Measurements from ENCODE around the gene ARHGEF17. TPM values are rescaled to one million over a fixed set of nuclear protein-coding genes. Genes with fewer than 3 reads are reported as not detected.

Gene ARHGEF17
- total and polyA plus RNA-seq, 2 donors (not counting 1 experiment from before 2014, with no cell fraction given): 42.8 to 43.1 TPM

DNA sequence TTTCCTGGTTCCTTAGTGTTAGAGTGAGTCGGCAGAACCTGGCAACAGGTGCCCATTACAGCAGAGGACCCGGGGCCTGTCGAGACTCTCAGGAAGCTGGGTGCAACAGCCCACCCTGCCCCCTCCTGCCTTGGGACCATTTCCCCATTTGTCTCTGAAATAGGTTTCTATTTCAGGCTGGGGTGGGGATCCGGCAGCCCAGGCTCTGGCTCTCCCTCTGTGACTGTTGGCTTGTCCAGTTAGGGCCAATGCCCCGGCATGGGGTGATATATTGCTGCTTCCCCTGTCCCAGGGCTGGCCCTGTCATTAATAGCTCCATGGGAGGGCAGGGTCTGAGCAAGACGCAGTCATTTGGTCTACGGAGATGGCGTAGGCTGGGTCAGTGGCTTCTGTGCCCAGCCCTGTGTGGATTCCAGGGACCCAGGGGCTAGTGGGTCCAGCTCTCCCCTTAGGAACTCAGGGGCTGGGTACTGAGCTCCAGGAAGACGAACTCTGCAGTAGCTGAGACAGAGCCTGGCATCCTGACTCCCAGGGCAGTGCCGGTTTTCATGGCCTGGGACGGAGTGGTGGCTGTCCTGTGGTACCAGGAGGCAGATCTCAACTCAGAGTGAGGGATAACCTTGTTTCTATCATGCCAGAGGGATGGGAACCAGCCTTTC, 33.2 kb upstream of the ARHGEF17 start:
- H3K27me3 ChIP-seq (ENCODE audit: control insufficient read depth, insufficient read depth, low read length): peaks cover 6% of the 10 kb centered on the region
- no peaks in the 10 kb centered on the region for H3K36me3 ChIP-seq (ENCODE audit: control insufficient read depth, insufficient read depth, low read length)
- no peak for TF ChIP-seq EZH2 (IDR thresholded peaks at IDR 0.05; ENCODE audit: low read length, missing control alignments)
- TF ChIP-seq, protein P1, sequence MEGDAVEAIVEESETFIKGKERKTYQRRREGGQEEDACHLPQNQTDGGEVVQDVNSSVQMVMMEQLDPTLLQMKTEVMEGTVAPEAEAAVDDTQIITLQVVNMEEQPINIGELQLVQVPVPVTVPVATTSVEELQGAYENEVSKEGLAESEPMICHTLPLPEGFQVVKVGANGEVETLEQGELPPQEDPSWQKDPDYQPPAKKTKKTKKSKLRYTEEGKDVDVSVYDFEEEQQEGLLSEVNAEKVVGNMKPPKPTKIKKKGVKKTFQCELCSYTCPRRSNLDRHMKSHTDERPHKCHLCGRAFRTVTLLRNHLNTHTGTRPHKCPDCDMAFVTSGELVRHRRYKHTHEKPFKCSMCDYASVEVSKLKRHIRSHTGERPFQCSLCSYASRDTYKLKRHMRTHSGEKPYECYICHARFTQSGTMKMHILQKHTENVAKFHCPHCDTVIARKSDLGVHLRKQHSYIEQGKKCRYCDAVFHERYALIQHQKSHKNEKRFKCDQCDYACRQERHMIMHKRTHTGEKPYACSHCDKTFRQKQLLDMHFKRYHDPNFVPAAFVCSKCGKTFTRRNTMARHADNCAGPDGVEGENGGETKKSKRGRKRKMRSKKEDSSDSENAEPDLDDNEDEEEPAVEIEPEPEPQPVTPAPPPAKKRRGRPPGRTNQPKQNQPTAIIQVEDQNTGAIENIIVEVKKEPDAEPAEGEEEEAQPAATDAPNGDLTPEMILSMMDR (conservative IDR thresholded peaks at IDR 0.05 in 1 of 2, IDR thresholded peaks at IDR 0.05 in 1 of 2; ENCODE audit: low read depth in 1 of 2, low read length in 2 of 2): no peak
- no peaks in the 10 kb centered on the region for H3K9me3 ChIP-seq (ENCODE audit: control insufficient read depth, insufficient read depth, low read depth, low read length)
- no peaks in the 10 kb centered on the region for H3K79me2 ChIP-seq (ENCODE audit: control insufficient read depth, insufficient read depth, low read length)
- H4K20me1 ChIP-seq (ENCODE audit: control insufficient read depth, extremely low read depth, insufficient read depth, low read length): no peaks in the 10 kb centered on the region
- H3K4me2 ChIP-seq (ENCODE audit: extremely low read depth, insufficient read depth, low read length): no peak overlapping the region
- no peak for DNase-seq (ENCODE audit: low read depth in 2 of 2)
- no peaks in the 10 kb centered on the region for H3K4me1 ChIP-seq (ENCODE audit: control insufficient read depth, extremely low read depth, insufficient read depth, low read length)
- no peak overlapping the region for H3K4me3 ChIP-seq (replicated peaks in 1 of 4; ENCODE audit: control extremely low read depth in 1 of 4, insufficient read depth in 1 of 4, low read depth in 3 of 4, low read length in 4 of 4)
- no peak overlapping the region for H3K9ac ChIP-seq (ENCODE audit: insufficient read depth, low read length)
- H3K27ac ChIP-seq (ENCODE audit: insufficient read depth, low read length): no peak overlapping the region
- H2AFZ ChIP-seq (ENCODE audit: low read length): no peak overlapping the region

DNA sequence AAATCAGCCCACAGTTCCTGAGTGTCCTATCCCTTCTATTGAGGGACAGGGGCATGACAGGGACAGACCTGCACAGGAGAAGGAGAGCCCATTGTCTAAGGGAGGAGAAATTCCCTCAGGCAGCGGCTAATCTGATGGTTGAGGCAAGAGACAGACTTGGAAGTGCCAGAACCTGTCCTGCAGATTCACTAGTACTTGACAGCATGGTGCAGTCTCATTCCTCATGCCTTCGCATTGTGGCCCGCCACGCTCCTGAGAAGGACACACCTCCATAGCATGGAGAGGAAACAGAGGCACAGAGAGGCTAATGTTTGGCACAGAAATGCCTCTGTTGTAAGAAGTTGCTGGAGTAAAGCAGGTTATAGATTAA, 32.7 kb upstream of the ARHGEF17 start:
- H3K9me3 ChIP-seq (ENCODE audit: control insufficient read depth, insufficient read depth, low read depth, low read length): no peaks in the 10 kb centered on the region
- no peak overlapping the region for H3K27ac ChIP-seq (ENCODE audit: insufficient read depth, low read length)
- H4K20me1 ChIP-seq (ENCODE audit: control insufficient read depth, extremely low read depth, insufficient read depth, low read length): no peaks in the 10 kb centered on the region
- H3K4me3 ChIP-seq (replicated peaks in 1 of 4; ENCODE audit: control extremely low read depth in 1 of 4, insufficient read depth in 1 of 4, low read depth in 3 of 4, low read length in 4 of 4): no peak overlapping the region
- no peak overlapping the region for H3K4me2 ChIP-seq (ENCODE audit: extremely low read depth, insufficient read depth, low read length)
- no peak overlapping the region for H3K9ac ChIP-seq (ENCODE audit: insufficient read depth, low read length)
- no peak for DNase-seq (ENCODE audit: low read depth in 2 of 2)
- no peaks in the 10 kb centered on the region for H3K79me2 ChIP-seq (ENCODE audit: control insufficient read depth, insufficient read depth, low read length)
- peaks cover 6% of the 10 kb centered on the region for H3K27me3 ChIP-seq (ENCODE audit: control insufficient read depth, insufficient read depth, low read length)
- H3K36me3 ChIP-seq (ENCODE audit: control insufficient read depth, insufficient read depth, low read length): no peaks in the 10 kb centered on the region
- TF ChIP-seq EZH2 (IDR thresholded peaks at IDR 0.05; ENCODE audit: low read length, missing control alignments): no peak
- TF ChIP-seq, protein P1 (conservative IDR thresholded peaks at IDR 0.05 in 1 of 2, IDR thresholded peaks at IDR 0.05 in 1 of 2; ENCODE audit: low read depth in 1 of 2, low read length in 2 of 2): no peak
- no peak overlapping the region for H2AFZ ChIP-seq (ENCODE audit: low read length)
- no peaks in the 10 kb centered on the region for H3K4me1 ChIP-seq (ENCODE audit: control insufficient read depth, extremely low read depth, insufficient read depth, low read length)

DNA sequence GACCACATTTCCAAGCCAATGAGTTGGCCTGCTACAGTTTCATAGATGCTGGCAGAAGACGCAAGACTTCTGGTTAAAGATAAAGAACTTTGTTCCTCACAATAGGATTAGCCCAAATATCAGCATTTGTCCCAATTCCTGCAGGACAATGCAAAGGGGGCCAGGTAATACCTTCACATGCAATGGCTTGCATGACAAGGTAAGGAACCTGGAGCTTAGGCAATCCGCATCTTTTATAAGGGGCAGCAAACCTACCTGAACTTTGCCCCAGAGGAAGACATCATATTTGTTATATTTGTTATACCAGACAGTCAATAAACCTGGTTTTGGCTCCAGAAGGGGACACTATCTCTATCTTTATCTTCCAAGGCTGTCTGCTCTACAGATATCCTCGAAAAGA, 30.6 kb upstream of the ARHGEF17 start:
- Histone ChIP-seq H3K9me3 (ENCODE audit: control insufficient read depth, insufficient read depth, low read depth, low read length) (no peaks in the 10 kb centered on the region), H4K20me1 (ENCODE audit: control insufficient read depth, extremely low read depth, insufficient read depth, low read length) (no peaks in the 10 kb centered on the region), H3K4me3 (replicated peaks in 1 of 4; ENCODE audit: control extremely low read depth in 1 of 4, insufficient read depth in 1 of 4, low read depth in 3 of 4, low read length in 4 of 4) (no peak overlapping the region), H3K27ac (ENCODE audit: insufficient read depth, low read length) (no peak overlapping the region), H2AFZ (ENCODE audit: low read length) (no peak overlapping the region), H3K4me1 (ENCODE audit: control insufficient read depth, extremely low read depth, insufficient read depth, low read length) (no peaks in the 10 kb centered on the region), H3K4me2 (ENCODE audit: extremely low read depth, insufficient read depth, low read length) (no peak overlapping the region), H3K36me3 (ENCODE audit: control insufficient read depth, insufficient read depth, low read length) (no peaks in the 10 kb centered on the region), H3K79me2 (ENCODE audit: control insufficient read depth, insufficient read depth, low read length) (no peaks in the 10 kb centered on the region), H3K27me3 (ENCODE audit: control insufficient read depth, insufficient read depth, low read length) (peaks cover 9% of the 10 kb centered on the region), H3K9ac (ENCODE audit: insufficient read depth, low read length) (no peak overlapping the region)
- TF ChIP-seq EZH2 (IDR thresholded peaks at IDR 0.05; ENCODE audit: low read length, missing control alignments): no peak
- TF ChIP-seq, protein P1 (conservative IDR thresholded peaks at IDR 0.05 in 1 of 2, IDR thresholded peaks at IDR 0.05 in 1 of 2; ENCODE audit: low read depth in 1 of 2, low read length in 2 of 2): no peak
- no peak for DNase-seq (ENCODE audit: low read depth in 2 of 2)
